Activated CD4-positive, CD25-positive, alpha-beta regulatory T cell treated with anti-CD3 and anti-CD28 coated beads, Interleukin-2, amount 50 U/mL, for 16 hours (primary cell): ENCODE results near the gene PLD4.
"Not testable (repeated sequence)": the region's sequence is repeated elsewhere in the genome, so short reads cannot be mapped to it uniquely, and the experiment has no call there.

Experiments
- DNase-seq: peaks from one replicate; pipeline ENCODE4 v3.0.0-alpha.2; 2020; ENCODE audit warnings: low read depth, low spot score

The PLD4 gene

GRCh38 chr14:104899781-104900180 is 24.9 kb upstream of the PLD4 start:
- no peak for DNase-seq

- no peak for DNase-seq
Observed at GRCh38 chr14:104900639-104901512, 23.8 kb upstream of the PLD4 start.

GRCh38 chr14:104903990-104904389 is 20.7 kb upstream of the PLD4 start:
- DNase-seq = no peak

GRCh38 chr14:104904650-104905578 is 19.8 kb upstream of the PLD4 start:
- not testable (repeated sequence) for DNase-seq

DNA sequence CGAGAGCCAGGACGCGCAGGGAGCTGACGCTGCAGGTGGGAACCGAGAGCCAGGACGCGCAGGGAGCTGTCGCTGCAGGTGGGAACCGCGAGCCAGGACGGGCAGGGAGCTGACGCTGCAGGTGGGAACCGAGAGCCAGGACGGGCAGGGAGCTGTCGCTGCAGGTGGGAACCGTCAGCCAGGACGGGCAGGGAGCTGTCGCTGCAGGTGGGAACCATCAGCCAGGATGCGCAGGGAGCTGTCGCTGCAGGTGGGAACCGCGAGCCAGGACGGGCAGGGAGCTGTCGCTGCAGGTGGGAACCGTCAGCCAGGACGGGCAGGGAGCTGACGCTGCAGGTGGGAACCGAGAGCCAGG is 19.1 kb upstream of the PLD4 start:
- DNase-seq = not testable (repeated sequence)

- DNase-seq = no peak
Observed at GRCh38 chr14:104908303-104908702, 16.4 kb upstream of the PLD4 start.

DNA sequence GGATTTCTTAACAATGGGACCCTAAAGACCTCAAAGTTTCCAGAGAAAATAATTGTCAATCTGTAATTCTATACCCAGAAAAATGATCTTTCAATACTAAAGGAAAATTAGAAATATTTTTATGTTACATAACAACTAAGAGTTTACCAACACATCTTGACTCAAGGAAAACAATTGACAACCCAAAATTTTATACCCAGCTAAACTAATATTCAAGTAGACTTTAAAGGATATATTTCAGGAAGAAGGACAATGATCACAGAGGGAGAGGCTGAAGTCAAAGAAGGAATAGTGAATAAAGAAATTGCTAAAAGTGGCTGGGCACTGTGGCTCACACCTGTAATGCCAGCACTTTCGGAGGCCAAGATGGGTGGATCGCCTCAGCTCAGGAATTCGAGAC is 12.6 kb upstream of the PLD4 start:
- no peak for DNase-seq

DNA sequence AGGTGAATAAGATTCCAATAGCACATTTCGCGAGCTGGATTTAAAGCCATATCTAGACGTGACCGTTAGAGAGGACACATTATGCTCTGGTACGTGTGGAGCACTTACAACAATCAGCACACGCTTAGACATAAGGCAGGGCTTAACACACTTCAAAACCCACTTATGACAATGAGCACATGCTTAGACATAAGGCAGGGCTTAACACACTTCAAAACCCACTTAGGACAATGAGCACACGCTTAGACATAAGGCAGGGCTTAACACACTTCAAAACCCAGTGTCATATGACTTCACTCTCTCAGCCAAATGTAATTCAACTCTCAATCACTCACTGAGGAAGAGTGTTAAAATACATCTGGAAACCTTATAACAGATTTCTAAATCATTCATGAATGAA is 11.2 kb upstream of the PLD4 start:
- DNase-seq = no peak

DNA sequence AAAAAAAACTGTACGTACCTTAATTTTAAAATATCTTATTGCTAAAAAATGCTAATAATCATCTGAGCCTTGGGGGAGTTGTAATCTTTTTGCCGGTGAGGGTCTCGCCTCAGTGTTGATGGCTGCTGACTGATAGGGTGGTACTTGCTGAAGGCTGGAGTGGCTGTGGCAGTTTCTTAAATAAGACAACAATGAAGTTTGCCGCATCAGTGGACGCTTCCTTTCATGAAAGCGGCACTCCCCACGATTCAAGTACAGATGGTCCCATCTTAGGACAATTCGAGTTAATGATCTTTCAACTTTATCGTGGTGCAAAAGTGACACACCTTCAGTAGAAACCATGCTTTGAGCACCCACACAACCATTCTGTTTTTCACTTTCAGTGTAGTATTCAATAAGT is 7.6 kb upstream of the PLD4 start:
- DNase-seq = no peak

GRCh38 chr14:104917993-104918392 is 6.7 kb upstream of the PLD4 start:
- DNase-seq = no peak

- not testable (repeated sequence) for DNase-seq
Observed at GRCh38 chr14:104919152-104919992, 5.3 kb upstream of the PLD4 start.

DNA sequence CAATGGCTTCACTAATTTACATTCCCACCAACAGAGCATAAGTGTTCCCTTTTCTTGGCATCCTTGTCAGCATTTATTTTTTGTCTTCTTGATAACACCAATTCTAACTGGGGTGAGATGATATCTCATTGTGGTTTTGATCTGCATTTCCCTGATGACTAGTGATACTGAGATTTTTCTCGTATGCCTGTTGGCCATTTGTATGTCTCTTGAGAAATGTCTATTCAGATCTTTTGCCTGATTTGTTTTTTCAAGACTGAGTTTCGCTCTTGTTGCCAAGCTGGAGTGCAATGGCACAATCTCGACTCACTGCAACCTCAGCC is 4.7 kb upstream of the PLD4 start:
- no peak for DNase-seq

DNA sequence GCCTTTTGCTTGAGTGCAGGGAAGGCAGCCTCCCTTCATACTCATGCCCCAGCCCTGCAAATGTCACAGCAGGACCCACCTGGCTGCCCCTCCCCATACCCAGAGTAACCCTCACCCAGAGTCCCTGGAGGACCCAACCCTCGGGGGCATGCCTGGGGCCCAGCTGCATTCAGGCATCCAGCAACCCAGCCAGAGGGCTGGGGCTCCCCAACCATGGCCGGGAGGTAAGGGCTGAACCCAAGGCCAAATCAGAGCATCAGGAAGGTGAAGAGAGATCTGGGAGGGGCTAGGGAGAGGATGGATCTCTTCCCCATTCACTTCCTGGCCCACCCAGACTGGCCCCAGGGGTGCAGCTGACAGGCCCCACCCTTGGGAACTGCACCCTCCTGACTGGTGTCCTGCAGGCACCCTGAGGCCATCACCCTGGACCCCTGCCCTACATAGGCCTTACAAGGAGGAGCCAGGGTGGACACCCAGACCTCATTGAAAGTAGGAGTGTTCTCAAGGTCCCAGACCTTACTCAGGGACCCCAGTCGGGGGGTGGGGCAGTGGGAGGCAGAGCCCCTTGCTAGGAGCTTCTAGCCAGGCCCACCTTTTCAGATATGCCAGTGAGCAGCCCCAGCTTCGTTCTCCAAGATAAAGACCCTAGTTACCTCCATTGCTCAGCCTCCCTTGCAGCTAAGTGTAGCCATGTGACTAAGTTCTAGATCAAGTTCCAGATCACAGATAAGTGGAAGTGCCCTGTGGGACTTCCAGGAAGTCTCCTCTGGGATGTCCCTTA is 849 bp upstream of the PLD4 start:
- no peak for DNase-seq

- no peak for DNase-seq
Observed at GRCh38 chr14:104925214-104925854, 655 bp downstream of the PLD4 start.

DNA sequence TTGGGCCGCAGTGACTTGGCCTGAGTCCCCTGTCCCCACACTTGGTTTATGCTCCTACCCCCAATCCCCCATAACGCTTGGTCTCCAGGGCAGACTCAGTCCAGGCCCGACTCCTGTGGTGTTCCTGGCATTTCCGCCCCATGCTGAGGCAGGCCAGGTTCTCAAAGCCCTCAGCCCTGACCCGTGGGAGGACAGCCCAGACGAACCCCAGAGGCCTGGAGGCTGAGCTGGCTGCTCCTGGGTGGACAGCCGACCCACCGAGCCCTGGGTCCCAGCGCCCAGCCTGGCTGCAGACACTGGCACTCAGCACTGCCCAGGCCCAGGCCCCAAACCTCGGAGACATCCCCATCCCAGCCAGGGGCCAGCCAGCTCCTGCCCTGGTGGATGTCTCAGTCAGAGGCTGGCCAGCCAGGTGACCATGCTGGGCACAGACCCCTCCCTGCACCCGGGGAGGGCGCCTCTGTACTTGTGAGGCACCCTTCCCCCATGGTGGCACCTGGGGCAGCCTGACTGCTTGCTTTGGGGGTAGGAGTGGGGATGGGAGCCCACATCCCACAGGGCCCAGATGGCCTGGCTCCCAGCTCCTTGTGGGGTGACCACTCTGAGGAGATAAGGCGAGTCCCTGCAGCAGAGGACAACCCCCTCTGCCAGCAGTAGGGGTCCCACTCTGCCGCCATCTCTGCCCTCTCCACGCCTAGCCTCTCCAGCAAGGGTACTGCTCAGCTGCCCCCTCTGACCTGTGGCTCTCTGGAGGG is 1.4 kb downstream of the PLD4 start:
- no peak for DNase-seq

DNA sequence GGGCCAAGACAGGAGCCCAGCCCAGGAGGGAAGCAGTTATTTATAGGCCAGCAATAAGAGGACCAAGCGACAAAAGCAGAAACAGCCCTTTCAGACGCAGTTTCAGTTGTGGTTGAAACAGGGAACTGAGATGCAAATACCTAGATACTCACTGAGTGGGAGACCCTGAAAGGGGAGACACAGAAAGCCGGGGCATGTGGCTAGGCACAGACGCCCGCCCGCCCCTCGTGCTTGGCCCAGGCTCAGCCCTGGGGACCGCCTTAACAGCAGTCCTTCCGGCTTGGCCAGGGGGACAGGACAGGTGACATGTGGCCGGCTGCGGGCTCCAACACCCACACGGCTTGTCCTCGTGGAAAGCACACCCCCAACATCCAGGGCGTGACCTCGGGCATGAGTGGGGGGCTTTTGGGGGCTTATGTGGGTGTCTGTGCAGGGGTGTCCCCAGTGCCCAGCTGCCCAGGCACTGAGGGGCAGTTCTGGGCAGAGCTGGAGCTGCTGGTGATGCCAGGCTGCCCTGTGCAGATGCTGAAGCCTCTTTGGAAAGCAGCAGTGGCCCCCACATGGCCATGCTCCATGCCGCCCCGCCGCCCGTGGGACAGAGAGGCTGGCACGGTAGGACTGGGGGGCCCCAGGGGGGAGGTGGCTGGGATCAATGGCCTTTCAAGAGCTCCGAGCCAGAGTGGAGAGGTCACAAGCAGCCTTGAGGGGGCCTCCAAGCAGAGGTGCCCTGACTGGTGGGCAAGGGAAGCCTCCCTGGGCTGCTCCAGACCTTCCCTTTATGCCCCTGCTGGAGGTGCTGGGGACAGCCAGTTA is 2.1 kb downstream of the PLD4 start:
- DNase-seq = no peak

GRCh38 chr14:104927432-104927816 is 2.7 kb downstream of the PLD4 start:
- DNase-seq = no peak

- no peak for DNase-seq
Observed at GRCh38 chr14:104927901-104928300, 3.2 kb downstream of the PLD4 start.
